SK-N-SH treated with all-trans-retinoic acid at 6 μM for 48 hours (cell line): ENCODE measurements around the gene ZNF215.

ENCODE experiments used
- ATAC-seq: fragments of 200-7000 bp; cut with Tn5 transposase; 3 replicates; pipeline ENCODE4 v1.9.1; 2020; ENCODE audit warnings: mild to moderate bottlenecking, moderate library complexity
- ARNTL ChIP-seq: fragments of 450-650 bp; formaldehyde crosslinking; IDR thresholded peaks from 2 replicates; pipeline ENCODE4 v1.5.0; 2020; ENCODE audit warnings: low read depth, mild to moderate bottlenecking, moderate library complexity, borderline replicate concordance
- BACH2 ChIP-seq: fragments of 250-450 bp; sonication (Bioruptor Pico); IDR thresholded peaks from 2 replicates; pipeline ENCODE4 v1.9.0; 2021; ENCODE audit warnings: mild to moderate bottlenecking, borderline replicate concordance
- CREB5 ChIP-seq: fragments of 250-450 bp; sonication (Bioruptor Pico); IDR thresholded peaks from 2 replicates; pipeline ENCODE4 v1.5.1; 2020; ENCODE audit warnings: low read depth, mild to moderate bottlenecking, moderate library complexity
- CSDC2 ChIP-seq: fragments of 250-450 bp; sonication (Bioruptor Pico); IDR thresholded peaks from 2 replicates; pipeline ENCODE4 v1.5.0; 2020; ENCODE audit warnings: mild to moderate bottlenecking, moderate library complexity
- CSRNP3 ChIP-seq: fragments of 250-450 bp; sonication (Bioruptor Pico); IDR thresholded peaks from 2 replicates; pipeline ENCODE4 v1.5.1; 2021; ENCODE audit warnings: mild to moderate bottlenecking, moderate library complexity
- ESRRG ChIP-seq: fragments of 250-450 bp; sonication (Bioruptor Pico); IDR thresholded peaks from 2 replicates; pipeline ENCODE4 v1.6.1; 2021; ENCODE audit warnings: mild to moderate bottlenecking
- ISL1 ChIP-seq: fragments of 250-450 bp; sonication (Bioruptor Pico); IDR thresholded peaks from 2 replicates; pipeline ENCODE4 v2.1.2; 2022; ENCODE audit warnings: mild to moderate bottlenecking, moderate library complexity
- OSR1 ChIP-seq: fragments of 250-450 bp; sonication (Bioruptor Pico); IDR thresholded peaks from 2 replicates; pipeline ENCODE4 v1.8.0; 2022; ENCODE audit warnings: moderate library complexity, mild to moderate bottlenecking, inconsistent platforms
- POU6F1 ChIP-seq: fragments of 250-450 bp; sonication (Bioruptor Pico); IDR thresholded peaks from 2 replicates; pipeline ENCODE4 v1.8.0; 2021; ENCODE audit warnings: low read depth, mild to moderate bottlenecking, moderate library complexity, borderline replicate concordance
- PPARA ChIP-seq: fragments of 250-450 bp; sonication (Bioruptor Pico); IDR thresholded peaks from 2 replicates; pipeline ENCODE4 v1.5.0; 2020; ENCODE audit warnings: mild to moderate bottlenecking, borderline replicate concordance
- RARB ChIP-seq: fragments of 250-450 bp; sonication (Bioruptor Pico); IDR thresholded peaks from 2 replicates; pipeline ENCODE4 v1.8.0; 2021; ENCODE audit warnings: mild to moderate bottlenecking, moderate library complexity
- SNAI2 ChIP-seq: fragments of 250-450 bp; sonication (Bioruptor Pico); IDR thresholded peaks from 2 replicates; pipeline ENCODE4 v1.5.0; 2020; ENCODE audit warnings: mild to moderate bottlenecking, moderate library complexity
- TCF4 ChIP-seq: fragments of 250-450 bp; sonication (Bioruptor Pico); IDR thresholded peaks from 2 replicates; pipeline ENCODE4 v1.8.0; 2021; ENCODE audit warnings: mild to moderate bottlenecking, moderate library complexity, borderline replicate concordance
- TOX ChIP-seq: fragments of 250-450 bp; sonication (Bioruptor Pico); IDR thresholded peaks from 2 replicates; pipeline ENCODE4 v1.8.0; 2021; ENCODE audit warnings: mild to moderate bottlenecking, moderate library complexity, borderline replicate concordance
- ZC3H10 ChIP-seq: fragments of 250-450 bp; sonication (Bioruptor Pico); IDR thresholded peaks from 2 replicates; pipeline ENCODE4 v1.5.1; 2021; ENCODE audit warnings: mild to moderate bottlenecking, moderate library complexity
- ZFP30 ChIP-seq: fragments of 450-650 bp; formaldehyde crosslinking; IDR thresholded peaks from 2 replicates; pipeline ENCODE4 v1.5.0; 2022; ENCODE audit warnings: mild to moderate bottlenecking, moderate library complexity
- ZNF565 ChIP-seq: fragments of 450-650 bp; formaldehyde crosslinking; conservative IDR thresholded peaks from 2 replicates; pipeline ENCODE4 v1.5.0; 2020; ENCODE audit warnings: low read depth, mild to moderate bottlenecking, moderate library complexity
- ZNF70 ChIP-seq: fragments of 450-650 bp; formaldehyde crosslinking; IDR thresholded peaks from 2 replicates; pipeline ENCODE4 v1.5.0; 2020; ENCODE audit warnings: mild to moderate bottlenecking, moderate library complexity
- ZNF8 ChIP-seq: fragments of 450-650 bp; formaldehyde crosslinking; IDR thresholded peaks from 2 replicates; pipeline ENCODE4 v1.5.0; 2020; ENCODE audit warnings: mild to moderate bottlenecking, moderate library complexity
- TF ChIP-seq, protein P1 (sequence below): fragments of 250-450 bp; sonication (Bioruptor Pico); IDR thresholded peaks from 2 replicates; pipeline ENCODE4 v1.5.0; 2020; ENCODE audit warnings: mild to moderate bottlenecking, moderate library complexity

ZNF215 gene

GRCh38 chr11:6988506-6988905 is 62.3 kb downstream of the ZNF215 start (continued):
- no peak for TF ChIP-seq PPARA (CRISPR knock-in tag)
- no peak for TF ChIP-seq ARNTL (CRISPR knock-in tag)
- TF ChIP-seq, all 23 proteins: peak for 0

- no peak for TF ChIP-seq CSRNP3 (CRISPR knock-in tag)
- TF ChIP-seq TOX: no peak
- TF ChIP-seq CSDC2 (CRISPR knock-in tag): no peak
- TF ChIP-seq BACH2: no peak
- TF ChIP-seq ZFP30 (CRISPR knock-in tag): no peak
- TF ChIP-seq, protein P1, sequence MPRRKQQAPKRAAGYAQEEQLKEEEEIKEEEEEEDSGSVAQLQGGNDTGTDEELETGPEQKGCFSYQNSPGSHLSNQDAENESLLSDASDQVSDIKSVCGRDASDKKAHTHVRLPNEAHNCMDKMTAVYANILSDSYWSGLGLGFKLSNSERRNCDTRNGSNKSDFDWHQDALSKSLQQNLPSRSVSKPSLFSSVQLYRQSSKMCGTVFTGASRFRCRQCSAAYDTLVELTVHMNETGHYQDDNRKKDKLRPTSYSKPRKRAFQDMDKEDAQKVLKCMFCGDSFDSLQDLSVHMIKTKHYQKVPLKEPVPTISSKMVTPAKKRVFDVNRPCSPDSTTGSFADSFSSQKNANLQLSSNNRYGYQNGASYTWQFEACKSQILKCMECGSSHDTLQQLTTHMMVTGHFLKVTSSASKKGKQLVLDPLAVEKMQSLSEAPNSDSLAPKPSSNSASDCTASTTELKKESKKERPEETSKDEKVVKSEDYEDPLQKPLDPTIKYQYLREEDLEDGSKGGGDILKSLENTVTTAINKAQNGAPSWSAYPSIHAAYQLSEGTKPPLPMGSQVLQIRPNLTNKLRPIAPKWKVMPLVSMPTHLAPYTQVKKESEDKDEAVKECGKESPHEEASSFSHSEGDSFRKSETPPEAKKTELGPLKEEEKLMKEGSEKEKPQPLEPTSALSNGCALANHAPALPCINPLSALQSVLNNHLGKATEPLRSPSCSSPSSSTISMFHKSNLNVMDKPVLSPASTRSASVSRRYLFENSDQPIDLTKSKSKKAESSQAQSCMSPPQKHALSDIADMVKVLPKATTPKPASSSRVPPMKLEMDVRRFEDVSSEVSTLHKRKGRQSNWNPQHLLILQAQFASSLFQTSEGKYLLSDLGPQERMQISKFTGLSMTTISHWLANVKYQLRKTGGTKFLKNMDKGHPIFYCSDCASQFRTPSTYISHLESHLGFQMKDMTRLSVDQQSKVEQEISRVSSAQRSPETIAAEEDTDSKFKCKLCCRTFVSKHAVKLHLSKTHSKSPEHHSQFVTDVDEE (CRISPR knock-in tag): no peak
- TF ChIP-seq ARNTL (CRISPR knock-in tag): no peak
- TF ChIP-seq OSR1 (CRISPR knock-in tag): no peak
- TF ChIP-seq ZNF565 (CRISPR knock-in tag): no peak
- no peak for TF ChIP-seq PPARA (CRISPR knock-in tag)
- TF ChIP-seq ZNF70 (CRISPR knock-in tag): no peak
- TF ChIP-seq ZNF8 (CRISPR knock-in tag): no peak
- no peak for TF ChIP-seq POU6F1 (CRISPR knock-in tag)
- TF ChIP-seq ISL1 (CRISPR knock-in tag): no peak
- TF ChIP-seq CREB5: no peak
- no peak for TF ChIP-seq TCF4 (CRISPR knock-in tag)
- no peak for TF ChIP-seq SNAI2 (CRISPR knock-in tag)
- no peak for TF ChIP-seq ZC3H10 (CRISPR knock-in tag)
- TF ChIP-seq RARB: no peak
- no peak for ATAC-seq
Observed at GRCh38 chr11:6991227-6991626, 65.0 kb downstream of the ZNF215 start.

GRCh38 chr11:6992026-6992425 is 65.8 kb downstream of the ZNF215 start:
- TF ChIP-seq, protein P1 (CRISPR knock-in tag): no peak
- TF ChIP-seq SNAI2 (CRISPR knock-in tag) (no peak), ZFP30 (CRISPR knock-in tag) (no peak), OSR1 (CRISPR knock-in tag) (no peak), CSRNP3 (CRISPR knock-in tag) (no peak), TCF4 (CRISPR knock-in tag) (no peak), ESRRG (CRISPR knock-in tag) (no peak), BACH2 (no peak), ARNTL (CRISPR knock-in tag) (no peak), ZC3H10 (CRISPR knock-in tag) (no peak), CSDC2 (CRISPR knock-in tag) (no peak), ZNF565 (CRISPR knock-in tag) (no peak), RARB (no peak)
- no peak for ATAC-seq
